Stimulated activated CD4-positive, alpha-beta T cell treated with anti-CD3 and anti-CD28 coated beads, Interleukin-15, amount 100 ng/mL, for 1 hour (primary cell): ENCODE data around the gene ANO2.
"Not testable (repeated sequence)": the region's sequence is repeated elsewhere in the genome, so short reads cannot be mapped to it uniquely, and the experiment has no call there.

Source experiments
- DNase-seq, 2 donors: peaks; one replicate each; pipeline ENCODE4 v3.0.0-alpha.2; 2020; ENCODE audit warnings: low read depth in 1 of 2, low spot score in 1 of 2

The ANO2 gene

GRCh38 chr12:5685935-5686334, 259.1 kb downstream of the ANO2 start:
- no peak for DNase-seq

DNA sequence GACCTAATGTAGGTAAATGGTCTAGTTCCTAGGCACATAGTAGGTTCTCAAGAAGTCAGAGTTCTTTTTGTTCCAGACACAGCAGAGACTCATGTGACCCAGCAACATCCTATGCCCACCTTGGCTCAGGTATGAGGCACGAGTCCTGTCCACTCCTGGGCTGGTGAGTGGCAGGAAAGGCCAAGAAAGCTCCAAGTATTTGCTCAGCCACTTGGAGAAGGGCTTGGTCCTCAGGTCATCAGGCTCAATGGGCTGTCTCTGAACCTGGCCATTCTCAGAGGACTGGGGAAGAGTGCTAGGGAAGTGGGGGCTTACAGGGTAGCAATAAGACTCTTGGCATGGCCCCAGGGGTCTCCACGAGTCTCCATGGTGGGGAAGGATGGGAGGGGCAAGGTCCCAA, 260.1 kb downstream of the ANO2 start:
- DNase-seq: no peak

DNA sequence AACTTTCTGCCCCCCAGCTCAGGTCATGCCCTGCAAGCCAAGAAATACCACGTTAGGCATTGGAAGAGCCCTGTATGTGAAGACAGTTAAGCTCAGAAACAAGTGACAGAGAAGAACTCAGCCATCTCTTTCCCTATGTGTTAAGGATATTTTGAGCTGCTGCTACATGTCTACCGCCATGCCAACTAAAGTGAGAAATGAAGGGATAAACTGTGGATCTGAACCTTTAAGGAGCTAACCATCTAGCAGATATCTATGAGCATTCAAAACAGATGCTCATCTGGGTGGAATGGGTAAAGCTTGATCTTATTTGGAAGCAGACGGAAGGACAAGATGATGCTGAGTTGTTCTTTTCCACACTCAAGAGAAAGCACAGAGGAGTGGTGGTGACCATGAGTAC, 262.5 kb downstream of the ANO2 start:
- DNase-seq: no peak

DNA sequence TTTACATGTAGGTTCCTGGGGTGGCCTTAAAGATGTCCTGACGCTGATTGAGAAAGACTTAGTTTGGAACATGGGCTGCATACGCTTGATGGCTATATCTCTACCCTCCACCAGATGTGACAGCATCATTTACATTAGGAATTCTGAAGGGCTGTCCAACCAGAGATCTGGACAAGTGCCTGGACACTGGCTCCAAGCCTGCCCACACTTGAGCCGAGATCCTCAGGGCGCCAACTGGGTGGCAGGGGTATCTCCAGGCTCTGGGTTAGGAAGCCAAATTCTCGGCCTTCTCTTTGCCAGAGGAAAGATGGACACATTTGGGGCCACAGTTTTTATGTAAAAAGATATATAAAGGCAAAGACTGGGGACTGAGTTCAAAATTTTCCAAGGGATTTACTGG, 266.9 kb downstream of the ANO2 start:
- no peak for DNase-seq

DNA sequence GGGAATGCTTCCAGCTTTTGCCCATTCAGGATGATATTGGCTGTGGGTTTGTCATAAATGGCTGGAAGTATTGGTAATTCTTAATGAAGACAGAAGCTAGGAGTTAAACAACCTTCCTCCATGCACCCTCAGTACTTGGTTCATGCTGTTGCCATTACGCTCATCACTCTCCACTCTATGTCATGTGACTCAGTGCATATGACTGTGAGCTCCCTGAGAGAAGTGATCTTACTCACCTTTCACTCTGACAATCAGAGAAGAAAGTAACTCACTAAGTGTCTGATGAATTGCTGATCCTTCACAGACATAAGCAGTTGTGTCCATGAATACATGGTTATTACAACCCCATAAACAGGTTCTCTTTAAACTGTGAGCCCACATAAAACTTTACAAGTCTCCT, 275.4 kb downstream of the ANO2 start:
- DNase-seq: not testable (repeated sequence)

DNA sequence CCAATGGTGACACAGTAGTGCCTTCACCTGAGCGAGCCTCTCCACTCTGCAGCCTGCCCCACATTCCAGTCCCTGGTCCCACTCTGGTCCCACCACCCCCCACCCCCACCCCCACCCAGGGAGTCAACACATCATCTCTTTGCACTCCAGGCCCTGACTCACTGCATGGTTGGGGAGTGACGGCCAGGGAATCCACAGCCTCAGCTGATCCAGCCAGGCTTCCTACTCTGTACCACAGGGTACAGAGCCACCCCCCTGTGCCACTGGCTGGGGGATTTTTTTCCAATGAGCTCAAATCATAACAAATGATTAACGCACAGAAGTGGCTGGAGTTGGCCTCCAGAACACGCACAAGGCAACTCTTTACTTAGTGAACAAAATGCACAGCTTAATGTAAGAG, 279.4 kb downstream of the ANO2 start:
- no peak for DNase-seq

DNA sequence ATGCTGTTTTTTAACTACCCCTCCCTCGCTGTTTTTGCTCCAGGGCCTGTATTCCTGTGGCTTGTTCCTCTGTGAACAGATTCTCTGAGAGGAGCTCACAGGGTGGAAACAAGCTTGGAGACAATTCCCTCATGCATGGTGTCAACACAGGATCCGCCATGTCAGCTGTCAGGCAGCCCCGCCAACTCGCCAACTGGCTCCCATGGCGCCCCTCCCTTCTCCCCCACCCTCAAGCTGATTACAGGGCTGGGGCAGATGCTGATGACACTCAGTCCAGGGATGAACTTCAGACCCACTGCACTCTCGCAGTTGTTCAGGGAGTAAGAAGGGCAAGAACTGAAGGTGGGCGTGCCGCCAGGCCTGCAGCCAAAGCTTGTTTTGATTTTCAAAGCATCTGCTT, 283.2 kb downstream of the ANO2 start:
- DNase-seq: no peak

GRCh38 chr12:5660238-5660637, 284.8 kb downstream of the ANO2 start:
- DNase-seq: no peak

DNA sequence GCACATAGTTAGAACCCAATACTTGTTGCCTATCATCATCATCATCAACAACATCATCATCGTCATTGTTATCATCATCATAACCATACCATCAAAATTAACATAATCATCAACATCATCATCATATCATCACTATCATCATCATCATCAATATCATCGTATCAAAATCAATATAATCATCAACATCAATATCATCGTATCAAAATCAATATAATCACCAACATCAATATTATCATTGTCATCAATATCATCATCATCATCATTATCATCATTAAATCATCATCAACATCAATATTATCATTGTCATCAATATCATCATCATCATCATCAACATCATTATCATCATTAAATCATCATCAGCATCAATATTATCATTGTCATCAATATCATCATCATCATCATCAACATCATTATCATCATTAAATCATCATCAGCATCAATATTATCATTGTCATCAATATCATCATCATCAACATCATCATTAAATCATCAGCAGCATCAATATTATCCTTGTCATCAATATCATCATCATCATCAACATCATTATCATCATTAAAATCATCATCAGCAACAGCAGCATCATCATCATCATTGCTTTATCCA, 286.6 kb downstream of the ANO2 start:
- DNase-seq: not testable (repeated sequence)

- no peak for DNase-seq
These were observed 288.2 kb downstream of the ANO2 start for GRCh38 chr12:5656836-5657235.

DNA sequence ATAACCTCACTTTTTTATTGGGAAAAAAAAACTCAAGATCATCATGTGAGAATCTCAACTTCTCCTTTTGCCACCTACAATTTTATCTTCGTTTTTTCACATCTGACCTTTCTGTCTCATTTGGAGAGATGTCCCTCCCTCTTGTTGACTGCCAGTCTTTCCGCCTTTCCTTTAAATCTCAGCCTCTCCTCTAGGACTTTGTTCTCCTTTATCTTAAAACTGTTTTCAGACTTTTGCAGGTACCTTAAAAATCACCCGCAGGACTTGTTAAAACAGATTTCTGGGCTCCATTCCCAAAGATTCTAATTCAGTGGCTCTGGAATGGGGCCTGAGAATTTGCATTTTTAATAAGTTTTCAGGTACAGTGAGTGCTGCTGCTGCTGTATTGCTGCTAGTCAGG, 289.9 kb downstream of the ANO2 start:
- DNase-seq: no peak

DNA sequence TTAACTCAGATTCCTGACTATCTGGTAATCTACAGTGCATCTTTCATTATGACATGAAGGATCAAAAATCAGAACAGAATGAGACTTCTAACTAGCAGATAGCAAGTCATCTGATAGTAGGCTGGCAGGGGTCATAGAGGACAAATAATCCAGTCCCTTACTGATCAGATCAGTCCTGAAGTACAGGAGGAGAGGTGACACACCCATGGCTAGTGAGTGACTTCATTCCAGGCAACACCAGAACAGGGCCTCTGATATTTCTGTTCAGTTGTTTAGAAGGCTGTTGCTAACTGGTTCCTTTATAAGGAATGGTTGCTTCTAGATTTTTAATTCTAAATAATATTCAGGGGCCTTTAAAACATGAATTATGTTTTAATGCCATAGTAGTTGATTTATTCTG, 291.0 kb downstream of the ANO2 start:
- no peak for DNase-seq

GRCh38 chr12:5650829-5651461, 294.1 kb downstream of the ANO2 start:
- no peak for DNase-seq

- no peak for DNase-seq
These were observed 294.8 kb downstream of the ANO2 start for GRCh38 chr12:5650281-5650680.

DNA sequence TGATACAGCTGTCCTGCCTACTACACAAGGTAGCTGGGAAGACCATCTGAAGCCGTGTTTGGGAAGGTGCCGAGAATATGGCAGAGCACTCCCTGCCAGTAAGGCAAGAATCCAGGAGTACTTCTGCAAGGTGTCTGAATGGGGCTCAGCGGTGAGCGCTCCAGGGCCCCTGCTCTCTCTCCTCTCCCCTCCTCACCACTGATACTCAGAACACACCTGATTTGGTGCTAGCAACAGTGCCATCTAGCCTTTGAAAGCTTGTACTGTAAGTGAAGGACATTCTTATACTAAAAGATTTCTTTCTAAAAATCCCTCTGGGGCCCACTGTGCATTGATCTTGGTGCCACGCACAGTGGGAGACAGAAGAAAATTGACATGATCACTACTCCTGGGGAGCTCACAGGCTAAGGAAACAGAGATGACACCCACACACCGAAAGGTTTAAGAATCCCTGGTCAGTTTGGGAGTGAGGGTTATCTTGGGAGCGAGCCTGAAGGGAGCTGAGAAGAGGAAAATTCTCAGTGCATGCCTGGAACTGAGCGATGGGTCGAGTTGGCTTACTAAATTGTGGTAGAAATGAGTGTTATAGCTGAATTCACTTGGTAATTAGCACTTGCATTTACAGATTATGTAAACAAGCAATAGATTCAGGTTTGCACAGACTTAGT, 296.2 kb downstream of the ANO2 start:
- DNase-seq: no peak

DNA sequence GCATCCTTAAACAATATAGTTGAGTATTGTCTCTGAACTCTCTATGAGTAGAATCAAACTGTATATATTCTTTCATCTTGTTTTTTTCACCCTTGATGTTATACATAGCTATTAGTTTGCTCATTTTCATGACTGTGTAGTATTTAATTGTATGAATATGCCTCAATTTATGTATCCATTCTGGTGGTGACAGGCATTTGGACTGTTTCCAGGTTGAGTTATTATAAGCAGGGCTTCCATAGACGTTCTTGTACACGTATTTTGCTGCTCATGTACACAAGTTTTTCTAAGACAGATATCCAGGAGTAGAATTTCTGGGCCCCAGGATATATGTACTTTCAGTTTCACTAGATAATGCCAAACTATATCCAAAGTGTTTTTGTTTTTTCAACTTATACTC, 301.8 kb downstream of the ANO2 start:
- DNase-seq: no peak

DNA sequence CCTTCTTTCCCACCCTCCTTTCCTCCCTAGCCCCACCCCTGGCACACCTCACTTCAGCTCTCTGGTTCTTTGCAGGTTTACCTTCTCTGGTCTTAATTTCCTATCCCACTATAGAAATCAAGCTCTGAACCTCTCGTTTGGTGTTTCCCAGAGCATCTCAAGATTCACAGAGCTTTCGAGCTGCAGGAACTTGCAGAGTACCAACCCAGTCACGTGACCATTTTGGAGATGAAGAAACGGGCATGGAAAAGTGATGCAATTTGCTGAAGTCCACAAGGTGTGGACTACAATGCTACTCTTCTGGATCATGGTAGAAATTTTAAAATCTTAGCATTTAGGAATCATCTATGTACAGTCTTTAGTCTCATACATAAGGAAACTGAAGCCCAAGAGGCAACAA, 307.4 kb downstream of the ANO2 start:
- DNase-seq: no peak

GRCh38 chr12:5636907-5637306, 308.2 kb downstream of the ANO2 start:
- no peak for DNase-seq

DNA sequence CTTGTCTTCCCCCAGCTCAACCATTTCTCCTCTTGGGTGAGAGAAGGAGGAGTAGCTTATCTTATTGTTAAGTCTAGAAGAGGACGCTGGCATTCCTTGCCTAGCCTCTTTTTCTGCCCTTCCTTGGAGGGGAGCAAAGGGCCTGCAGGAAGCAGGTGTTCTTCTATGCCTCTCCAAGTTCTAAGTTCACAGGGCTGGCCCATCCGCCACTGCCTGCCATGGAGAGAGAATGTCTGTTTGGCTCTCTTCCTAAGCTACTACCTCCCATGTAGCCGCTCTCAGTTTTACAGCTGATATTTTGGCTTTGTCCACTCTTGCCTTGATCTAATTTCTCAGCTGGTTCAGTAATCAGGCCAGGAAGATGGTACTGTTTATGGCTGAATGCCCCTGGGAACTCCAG, 312.0 kb downstream of the ANO2 start:
- no peak for DNase-seq

GRCh38 chr12:5632453-5632852, 312.6 kb downstream of the ANO2 start:
- DNase-seq: no peak

DNA sequence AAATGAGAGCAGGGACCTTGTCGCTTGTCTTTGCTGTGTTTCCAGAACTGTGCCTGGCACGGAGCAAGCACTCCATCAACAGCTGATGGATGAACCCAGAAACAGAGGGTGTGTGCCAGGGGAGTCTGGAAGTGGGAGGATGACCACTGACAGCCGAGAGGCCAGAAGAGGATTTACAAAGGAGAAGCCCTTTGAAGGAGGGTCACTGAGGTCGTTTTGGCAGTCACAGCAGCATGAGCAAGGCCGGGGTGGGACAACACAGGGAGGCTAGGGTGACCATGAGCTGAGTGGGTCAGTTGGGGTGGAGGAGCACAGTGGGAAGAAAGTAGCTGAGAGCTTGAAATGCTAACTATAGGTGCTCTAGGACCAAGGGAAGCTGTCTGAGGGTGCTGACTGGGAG, 313.6 kb downstream of the ANO2 start:
- DNase-seq: no peak

DNA sequence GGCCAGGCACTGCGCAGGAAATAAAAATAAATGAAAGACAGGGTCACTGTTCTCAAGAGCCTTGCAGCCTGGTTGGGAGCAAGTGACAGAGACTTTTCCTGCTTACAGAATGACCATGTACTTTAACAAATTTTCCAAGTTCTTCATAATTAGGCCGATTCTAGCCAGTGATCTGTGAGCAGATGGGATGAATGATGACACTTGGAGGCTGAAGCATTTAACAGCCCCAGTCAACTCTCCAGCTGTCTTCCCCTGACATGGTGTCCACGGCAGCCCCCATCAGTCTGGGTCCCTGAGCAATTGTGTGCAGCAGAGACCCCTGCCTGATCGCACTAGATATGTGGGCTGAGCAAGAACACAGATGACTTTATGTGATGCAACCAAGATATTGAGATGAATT, 314.3 kb downstream of the ANO2 start:
- no peak for DNase-seq

DNA sequence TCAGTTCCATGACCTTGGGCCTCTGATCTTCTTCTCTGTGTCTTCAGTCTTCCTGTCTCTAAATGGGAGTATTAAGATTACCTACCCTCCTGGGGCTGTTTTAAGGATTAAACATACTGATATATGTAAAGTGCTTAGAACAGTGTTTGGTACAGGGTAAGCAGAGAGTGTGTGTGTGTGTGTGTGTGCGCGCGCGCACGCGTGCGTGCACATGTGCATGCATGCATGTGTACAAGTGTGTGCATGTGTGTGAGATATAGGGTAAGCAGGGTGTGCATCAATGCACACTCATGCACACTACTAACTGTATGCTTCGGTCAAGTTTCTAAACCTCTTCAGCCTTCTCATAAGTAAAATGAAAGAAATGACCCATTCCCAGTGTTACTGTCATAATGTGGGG, 316.6 kb downstream of the ANO2 start:
- DNase-seq: no peak
